ENCODE data around the gene APOBEC3H. TPM values are rescaled to one million over a fixed set of nuclear protein-coding genes. Genes with fewer than 3 reads are reported as not detected.

APOBEC3H gene
- polyA plus RNA-seq, 1 donor (not counting 4 experiments of a cell fraction or from before 2014, with no cell fraction given): 0.41 TPM

GRCh38 chr22:39080052-39080762 is 16.8 kb upstream of the APOBEC3H start:
- FAIRE-seq (no peak), DNase-seq (ENCODE audit: low read depth, low spot score) (no peak)
- Histone ChIP-seq H3K9me1 (ENCODE audit: control insufficient read depth, extremely low read depth, insufficient read depth, low read length) (no peaks in the 10 kb centered on the region), H3K9ac (ENCODE audit: control insufficient read depth, extremely low read depth, insufficient read depth, low read length) (no peak overlapping the region), H3K9me3 (ENCODE audit: control insufficient read depth, low read depth, low read length) (no peaks in the 10 kb centered on the region), H3K36me3 (ENCODE audit: control insufficient read depth in 2 of 2, extremely low read depth in 1 of 2, insufficient read depth in 2 of 2, low read length in 2 of 2) (peaks cover 0 to 4% of the 10 kb centered on the region in 2 experiments), H3K4me3 (ENCODE audit: control insufficient read depth in 2 of 3, extremely low read depth in 1 of 3, insufficient read depth in 2 of 3, low read depth in 1 of 3, low read length in 3 of 3) (no peak overlapping the region), H3K4me2 (ENCODE audit: control insufficient read depth, extremely low read depth, insufficient read depth, low read depth, low read length) (no peak overlapping the region), H4K20me1 (ENCODE audit: control insufficient read depth, extremely low read depth, insufficient read depth, low read length) (no peaks in the 10 kb centered on the region), H3K79me2 (ENCODE audit: control insufficient read depth, insufficient read depth, low read length) (no peaks in the 10 kb centered on the region), H3K27ac (ENCODE audit: control insufficient read depth, insufficient read depth, low read length) (no peak overlapping the region), H2AFZ (ENCODE audit: control insufficient read depth, low read length) (no peak overlapping the region), H3K4me1 (ENCODE audit: control insufficient read depth, extremely low read depth, insufficient read depth, low read length) (no peaks in the 10 kb centered on the region), H3K27me3 (ENCODE audit: control insufficient read depth, extremely low read depth, insufficient read depth, low read length) (no peaks in the 10 kb centered on the region)
- dilution Hi-C loops (cut with MboI; ENCODE audit: extremely low pct_ligation_motif_present, low sequenced_read_pairs): no loop called here
- TF ChIP-seq, protein P1, sequence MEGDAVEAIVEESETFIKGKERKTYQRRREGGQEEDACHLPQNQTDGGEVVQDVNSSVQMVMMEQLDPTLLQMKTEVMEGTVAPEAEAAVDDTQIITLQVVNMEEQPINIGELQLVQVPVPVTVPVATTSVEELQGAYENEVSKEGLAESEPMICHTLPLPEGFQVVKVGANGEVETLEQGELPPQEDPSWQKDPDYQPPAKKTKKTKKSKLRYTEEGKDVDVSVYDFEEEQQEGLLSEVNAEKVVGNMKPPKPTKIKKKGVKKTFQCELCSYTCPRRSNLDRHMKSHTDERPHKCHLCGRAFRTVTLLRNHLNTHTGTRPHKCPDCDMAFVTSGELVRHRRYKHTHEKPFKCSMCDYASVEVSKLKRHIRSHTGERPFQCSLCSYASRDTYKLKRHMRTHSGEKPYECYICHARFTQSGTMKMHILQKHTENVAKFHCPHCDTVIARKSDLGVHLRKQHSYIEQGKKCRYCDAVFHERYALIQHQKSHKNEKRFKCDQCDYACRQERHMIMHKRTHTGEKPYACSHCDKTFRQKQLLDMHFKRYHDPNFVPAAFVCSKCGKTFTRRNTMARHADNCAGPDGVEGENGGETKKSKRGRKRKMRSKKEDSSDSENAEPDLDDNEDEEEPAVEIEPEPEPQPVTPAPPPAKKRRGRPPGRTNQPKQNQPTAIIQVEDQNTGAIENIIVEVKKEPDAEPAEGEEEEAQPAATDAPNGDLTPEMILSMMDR (optimal IDR thresholded peaks at IDR 0.05 in 1 of 3, IDR thresholded peaks at IDR 0.05 in 1 of 3, conservative IDR thresholded peaks at IDR 0.05 in 1 of 3; ENCODE audit: extremely low read depth in 1 of 3, insufficient read depth in 2 of 3, low read length in 3 of 3): no peak
- no peak for TF ChIP-seq EZH2 (IDR thresholded peaks at IDR 0.05; ENCODE audit: low read length)

DNA sequence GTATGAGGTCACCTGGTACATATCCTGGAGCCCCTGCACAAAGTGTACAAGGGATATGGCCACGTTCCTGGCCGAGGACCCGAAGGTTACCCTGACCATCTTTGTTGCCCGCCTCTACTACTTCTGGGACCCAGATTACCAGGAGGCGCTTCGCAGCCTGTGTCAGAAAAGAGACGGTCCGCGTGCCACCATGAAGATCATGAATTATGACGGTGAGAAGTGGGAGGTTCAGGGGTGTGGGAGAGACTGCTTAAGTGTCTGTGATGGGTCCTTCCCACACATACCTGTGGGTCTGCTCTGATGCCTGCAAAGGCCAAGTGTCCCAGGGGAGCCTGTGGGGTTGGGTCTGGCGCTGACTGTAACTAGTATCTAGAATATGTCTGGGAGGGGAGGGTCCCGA is 16.0 kb upstream of the APOBEC3H start:
- FAIRE-seq (no peak), DNase-seq (ENCODE audit: low read depth, low spot score) (no peak)
- Histone ChIP-seq H3K4me2 (ENCODE audit: control insufficient read depth, extremely low read depth, insufficient read depth, low read depth, low read length) (no peak overlapping the region), H2AFZ (ENCODE audit: control insufficient read depth, low read length) (no peak overlapping the region), H3K27ac (ENCODE audit: control insufficient read depth, insufficient read depth, low read length) (no peak overlapping the region), H3K4me1 (ENCODE audit: control insufficient read depth, extremely low read depth, insufficient read depth, low read length) (no peaks in the 10 kb centered on the region), H4K20me1 (ENCODE audit: control insufficient read depth, extremely low read depth, insufficient read depth, low read length) (no peaks in the 10 kb centered on the region), H3K27me3 (ENCODE audit: control insufficient read depth, extremely low read depth, insufficient read depth, low read length) (no peaks in the 10 kb centered on the region), H3K9me3 (ENCODE audit: control insufficient read depth, low read depth, low read length) (no peaks in the 10 kb centered on the region), H3K36me3 (ENCODE audit: control insufficient read depth in 2 of 2, extremely low read depth in 1 of 2, insufficient read depth in 2 of 2, low read length in 2 of 2) (peaks cover 0 to 4% of the 10 kb centered on the region in 2 experiments), H3K9ac (ENCODE audit: control insufficient read depth, extremely low read depth, insufficient read depth, low read length) (no peak overlapping the region), H3K9me1 (ENCODE audit: control insufficient read depth, extremely low read depth, insufficient read depth, low read length) (no peaks in the 10 kb centered on the region), H3K79me2 (ENCODE audit: control insufficient read depth, insufficient read depth, low read length) (no peaks in the 10 kb centered on the region), H3K4me3 (ENCODE audit: control insufficient read depth in 2 of 3, extremely low read depth in 1 of 3, insufficient read depth in 2 of 3, low read depth in 1 of 3, low read length in 3 of 3) (no peak overlapping the region)
- dilution Hi-C loops (cut with MboI; ENCODE audit: extremely low pct_ligation_motif_present, low sequenced_read_pairs): no loop called here
- TF ChIP-seq, protein P1 (optimal IDR thresholded peaks at IDR 0.05 in 1 of 3, IDR thresholded peaks at IDR 0.05 in 1 of 3, conservative IDR thresholded peaks at IDR 0.05 in 1 of 3; ENCODE audit: extremely low read depth in 1 of 3, insufficient read depth in 2 of 3, low read length in 3 of 3): no peak
- TF ChIP-seq EZH2 (IDR thresholded peaks at IDR 0.05; ENCODE audit: low read length): no peak
